HG02798 (cell line): Measurements from ENCODE around the gene ZNF724.
A peak's percentile ranks its signal among the peaks of the same experiment; 100 is the strongest.
"Not testable (repeated sequence)": the region's sequence is repeated elsewhere in the genome, so short reads cannot be mapped to it uniquely, and the experiment has no call there.

Source experiments
- ATAC-seq: cut with Tn5 transposase; IDR thresholded peaks from one replicate; pipeline ENCODE4 v1.9.1; 2021; ENCODE audit warnings: mild to moderate bottlenecking; ENCODE audit not compliant: unreplicated experiment, poor library complexity

Gene ZNF724

DNA sequence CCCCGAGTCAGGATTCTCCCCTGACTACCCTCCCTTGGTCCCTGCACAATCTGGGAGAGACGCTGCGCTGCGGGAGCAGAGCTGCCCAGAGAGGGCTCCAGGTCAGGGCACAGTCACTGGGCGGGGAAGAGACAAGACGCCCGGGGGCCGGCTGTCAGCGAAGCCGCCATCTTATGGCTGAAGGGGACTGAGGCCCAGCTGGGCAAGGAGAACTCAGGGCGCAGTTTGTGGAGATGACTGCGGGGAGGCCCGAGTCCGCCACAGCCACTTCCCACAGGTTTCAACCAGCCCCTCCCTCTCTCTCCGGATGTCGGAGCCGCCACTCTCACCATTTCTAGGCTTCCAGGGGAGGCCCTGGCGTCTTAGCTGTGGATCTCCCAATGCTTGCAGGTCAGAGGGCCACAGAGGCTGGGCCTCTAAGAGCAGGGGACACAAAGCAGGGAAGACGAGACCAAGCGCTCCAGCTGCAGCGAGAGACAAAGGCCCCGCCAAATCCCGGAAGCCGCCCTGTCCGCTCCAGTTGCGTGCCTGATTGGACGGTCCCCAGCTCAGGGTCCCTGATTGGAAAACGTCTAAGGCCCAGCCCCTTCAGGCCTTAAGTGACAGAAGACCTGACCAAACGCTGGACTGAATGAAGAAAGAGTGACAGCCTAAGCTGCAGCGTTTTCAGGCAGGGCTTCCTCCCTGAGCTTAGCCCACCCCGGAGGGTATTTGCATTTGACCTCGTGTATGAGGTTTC, at the start of gene ZNF724:
Gene ZNF724, minus strand, starts transcription at position 484 of the 739 bp plus-strand sequence. Its CDS starts 152 bp downstream, at position 332.
- ATAC-seq = peak; percentile 100

DNA sequence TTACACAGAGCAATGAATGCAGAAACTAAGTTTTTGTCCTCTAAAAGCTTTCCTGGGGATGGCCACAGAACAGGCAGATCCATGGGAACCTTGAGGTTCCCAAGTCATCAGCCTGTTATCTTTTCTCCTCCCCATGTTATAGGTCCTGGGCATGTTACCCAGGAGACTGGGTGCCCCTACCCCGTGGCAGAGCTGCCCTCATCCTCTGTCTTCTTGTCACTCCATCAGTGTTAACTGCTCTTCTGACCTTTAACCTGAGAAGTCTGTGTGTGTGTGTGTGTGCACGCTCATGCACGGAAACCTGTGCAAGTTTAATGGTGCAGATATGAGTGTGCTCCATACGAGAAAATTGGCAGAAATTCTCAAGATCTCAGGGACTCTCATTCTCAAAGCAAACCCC, 43.9 kb upstream of the ZNF724 start:
- no peak for ATAC-seq

DNA sequence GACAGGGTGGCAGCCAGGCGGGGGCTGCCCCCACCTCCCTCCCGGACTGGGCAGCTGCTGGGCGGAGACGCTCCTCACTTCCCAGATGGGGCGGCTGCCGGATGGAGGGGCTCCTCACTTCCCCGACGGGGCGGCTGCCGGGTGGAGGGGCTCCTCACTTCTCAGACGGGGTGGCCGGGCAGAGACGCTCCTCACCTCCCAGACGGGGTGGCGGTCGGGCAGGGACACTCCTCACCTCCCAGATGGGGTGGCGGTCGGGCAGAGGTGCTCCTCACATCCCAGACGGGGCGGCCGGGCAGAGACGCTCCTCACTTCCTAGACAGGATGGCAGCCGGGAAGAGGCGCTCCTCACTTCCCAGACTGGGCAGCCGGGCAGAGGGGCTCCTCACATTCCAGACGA, 39.8 kb upstream of the ZNF724 start:
- ATAC-seq = not testable (repeated sequence)

DNA sequence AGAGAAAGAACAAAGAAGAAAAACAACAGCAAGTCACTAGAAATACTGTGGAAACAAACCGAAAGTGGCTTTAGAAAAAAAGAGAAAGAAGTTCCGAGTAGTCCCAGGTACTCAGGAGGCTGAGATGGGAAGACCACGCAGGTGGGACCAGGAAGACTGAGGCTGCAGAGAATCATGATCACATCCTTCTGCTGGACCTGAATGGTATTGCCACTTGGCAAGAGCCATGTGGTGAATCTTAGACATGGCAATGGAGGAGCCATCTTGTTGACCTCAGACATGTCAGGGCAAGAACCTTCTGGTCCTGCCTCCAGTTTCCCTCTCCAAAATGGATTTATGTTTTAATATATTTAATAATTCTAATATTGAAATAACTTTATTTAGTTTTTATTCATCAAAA, 37.4 kb upstream of the ZNF724 start:
- no peak for ATAC-seq

DNA sequence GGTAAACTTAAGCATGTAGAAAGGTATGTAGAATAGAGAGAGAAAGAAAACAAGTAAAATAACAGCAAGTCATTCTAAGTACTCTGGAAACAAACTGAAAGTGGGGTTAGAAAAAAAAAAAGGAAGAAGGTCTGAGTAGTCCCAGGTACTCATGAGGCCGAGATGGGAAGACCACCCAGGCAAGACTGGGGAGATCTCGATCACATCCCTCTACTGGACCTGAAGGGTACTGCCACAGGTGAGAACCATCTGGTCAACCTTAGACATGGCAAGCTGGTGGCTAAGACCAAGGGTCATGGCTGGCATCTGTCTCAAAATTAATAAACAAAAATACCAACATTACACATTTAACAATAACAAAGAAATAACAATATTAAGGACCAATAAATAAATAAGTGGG, 36.3 kb upstream of the ZNF724 start:
- ATAC-seq = no peak

DNA sequence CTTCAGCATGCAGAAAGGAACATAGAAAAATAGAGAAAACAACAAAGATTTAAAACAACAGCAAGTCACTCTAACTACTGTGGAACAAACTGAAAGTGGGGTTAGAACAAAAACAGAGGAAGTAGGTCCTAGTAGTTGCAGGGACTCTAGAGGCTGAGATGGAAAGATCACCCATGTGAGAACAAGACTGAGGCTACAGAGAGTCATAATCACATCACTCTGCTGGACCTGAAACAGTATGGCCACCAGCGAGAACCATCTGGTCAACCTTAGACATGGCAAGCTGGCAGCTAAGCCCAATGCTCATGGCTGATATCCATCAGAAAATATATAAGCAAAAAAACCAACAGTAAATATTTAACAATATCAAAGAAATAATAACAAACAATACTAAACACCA, 35.8 kb upstream of the ZNF724 start:
- ATAC-seq = no peak

DNA sequence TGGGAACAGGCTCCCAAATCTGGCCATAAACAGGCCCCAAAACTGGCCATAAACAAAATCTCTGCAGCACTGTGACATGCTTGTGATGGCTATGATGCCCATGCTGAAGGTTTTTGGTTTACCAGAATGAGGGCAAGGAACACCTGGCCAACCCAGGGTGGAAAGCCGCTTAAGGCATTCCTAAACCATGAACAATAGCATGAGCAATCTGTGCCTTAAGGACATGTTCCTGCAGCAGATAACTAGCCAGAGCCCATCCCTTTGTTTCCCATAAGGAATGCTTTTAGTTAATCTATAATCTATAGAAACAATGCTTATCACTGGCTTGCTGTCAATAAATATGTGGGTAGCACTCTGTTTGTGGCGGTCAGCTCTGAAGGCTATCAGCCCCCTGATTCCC, 35.1 kb upstream of the ZNF724 start:
- ATAC-seq = not testable (repeated sequence)

DNA sequence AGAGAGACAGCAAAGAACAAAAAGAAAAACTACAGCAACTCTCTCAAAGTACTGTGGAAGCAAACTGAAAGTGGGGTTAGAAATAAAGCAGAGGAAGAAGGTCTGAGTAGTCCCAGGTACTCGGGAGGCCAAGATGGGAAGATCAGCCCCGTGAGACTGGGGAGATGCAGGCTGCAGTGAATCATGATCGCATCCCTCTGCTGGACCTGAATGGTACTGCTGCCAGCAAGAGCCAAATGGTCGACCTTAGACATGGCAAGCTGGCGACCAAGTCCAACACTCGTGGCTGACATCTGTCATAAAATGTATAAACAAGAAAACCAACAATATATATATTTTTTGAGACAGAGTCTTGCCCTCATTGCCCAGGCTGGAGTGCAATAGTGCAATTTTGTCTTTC, 33.7 kb upstream of the ZNF724 start:
- ATAC-seq = peak; percentile 62

DNA sequence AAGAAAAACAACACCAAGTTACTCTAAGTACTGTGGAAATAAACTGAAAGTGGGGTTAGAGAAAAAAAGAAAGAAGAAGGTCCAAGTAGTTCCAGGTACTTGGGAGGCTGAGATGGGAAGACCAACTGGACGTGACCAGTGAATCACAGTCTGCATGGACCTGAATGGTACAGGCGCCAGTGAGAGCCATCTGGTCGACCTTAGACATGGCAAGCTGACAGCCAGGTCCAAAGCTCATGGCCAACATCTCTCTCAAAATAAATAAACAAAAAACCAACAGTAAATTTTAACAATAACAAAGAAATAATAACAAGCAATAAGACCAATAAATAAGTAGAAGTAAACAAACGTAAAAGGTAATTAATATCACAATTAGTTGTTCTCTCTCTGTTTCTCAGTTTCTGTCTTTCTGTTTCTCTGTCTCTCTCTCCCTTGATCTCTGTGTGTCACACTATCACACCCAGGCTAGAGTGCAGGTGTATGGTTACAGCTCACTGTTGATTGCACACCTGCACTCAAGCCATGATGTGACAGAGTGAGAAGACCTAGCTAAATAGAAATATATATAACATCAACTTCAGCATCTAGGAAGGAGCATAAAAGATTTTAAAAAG, 31.6 kb upstream of the ZNF724 start:
- ATAC-seq = no peak

DNA sequence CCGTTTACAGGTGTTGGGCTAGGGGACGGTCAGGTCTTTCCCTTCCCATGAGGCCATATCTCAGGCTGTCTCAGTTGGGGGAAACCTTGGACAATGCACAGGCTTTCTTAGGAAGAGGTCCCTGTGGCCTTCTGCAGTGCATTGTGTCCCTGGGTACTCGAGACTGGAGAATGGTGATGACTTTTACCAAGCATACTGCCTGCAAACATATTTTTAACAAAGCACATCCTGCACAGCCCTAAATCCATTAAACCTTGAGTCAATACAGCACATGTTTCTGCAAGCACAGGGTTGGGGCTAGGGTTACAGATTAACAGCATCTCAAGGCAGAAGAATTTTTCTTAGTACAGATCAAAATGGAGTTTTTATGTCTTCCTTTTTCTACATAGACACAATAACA, 27.9 kb upstream of the ZNF724 start:
- not testable (repeated sequence) for ATAC-seq

DNA sequence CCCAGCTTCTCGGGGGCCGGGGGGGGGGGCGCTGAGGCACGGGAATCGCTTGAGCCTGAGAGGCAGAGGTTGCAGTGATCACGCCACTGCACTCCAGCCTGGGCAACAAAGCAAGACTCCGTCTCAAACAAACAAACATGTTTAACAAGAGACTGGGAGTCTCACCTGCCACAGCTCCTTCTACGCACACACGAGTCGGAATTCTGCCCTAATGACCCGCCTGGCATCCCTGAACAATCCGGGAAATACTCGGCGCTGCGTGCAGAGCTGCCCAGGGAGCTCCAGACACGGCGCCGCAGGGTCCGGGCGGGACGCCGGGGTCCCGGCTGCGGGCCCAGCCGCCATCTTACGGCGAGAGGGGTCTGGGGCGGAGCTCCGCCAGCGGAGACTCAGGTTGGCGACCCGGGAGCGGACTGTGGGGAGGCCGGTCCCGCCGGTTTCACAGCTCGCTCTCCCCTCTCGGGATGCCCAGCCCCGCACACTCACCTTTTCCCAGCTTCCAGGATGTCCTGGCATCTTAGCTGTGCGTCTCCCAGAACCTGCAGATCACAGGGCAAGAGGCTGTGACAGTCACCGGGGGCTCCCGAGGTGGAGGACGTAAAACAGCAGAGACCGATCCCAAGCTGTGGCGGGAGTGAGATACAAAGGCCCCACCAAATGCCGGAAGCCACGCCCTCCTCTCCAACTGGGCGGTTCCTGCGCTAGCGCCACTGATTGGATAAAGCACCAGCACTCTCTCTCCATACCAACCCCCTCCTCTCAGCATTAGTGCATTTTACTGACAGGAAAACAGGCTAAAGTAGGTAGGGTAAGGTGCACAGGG, 23.6 kb upstream of the ZNF724 start:
- ATAC-seq = peak; percentile 100

DNA sequence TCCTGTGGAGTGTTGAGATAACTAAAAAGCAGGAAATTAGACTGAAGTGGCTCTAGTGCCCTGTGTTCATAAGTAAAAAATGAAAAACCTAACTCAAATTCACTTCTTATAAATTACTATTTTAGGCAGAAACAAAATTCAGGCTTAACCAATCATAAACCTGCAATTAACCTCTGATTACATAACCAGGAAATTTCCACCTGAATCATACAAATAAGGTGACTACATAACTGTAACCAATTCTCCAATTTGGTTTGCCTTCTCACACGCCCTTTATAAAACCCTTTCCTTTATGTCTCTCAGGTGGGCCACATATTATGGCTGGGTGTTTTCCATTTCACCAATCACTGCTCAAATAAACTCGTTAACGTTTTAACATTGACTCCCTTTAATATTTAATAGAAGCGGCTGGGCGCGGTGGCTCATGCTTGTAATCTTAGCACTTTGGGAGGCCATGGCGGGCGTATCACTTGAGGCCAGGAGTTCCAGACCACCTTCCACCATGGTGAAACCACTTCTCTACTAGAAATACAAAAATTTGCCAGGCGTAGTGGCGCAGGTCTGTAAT, 22.9 kb upstream of the ZNF724 start:
- ATAC-seq = no peak

DNA sequence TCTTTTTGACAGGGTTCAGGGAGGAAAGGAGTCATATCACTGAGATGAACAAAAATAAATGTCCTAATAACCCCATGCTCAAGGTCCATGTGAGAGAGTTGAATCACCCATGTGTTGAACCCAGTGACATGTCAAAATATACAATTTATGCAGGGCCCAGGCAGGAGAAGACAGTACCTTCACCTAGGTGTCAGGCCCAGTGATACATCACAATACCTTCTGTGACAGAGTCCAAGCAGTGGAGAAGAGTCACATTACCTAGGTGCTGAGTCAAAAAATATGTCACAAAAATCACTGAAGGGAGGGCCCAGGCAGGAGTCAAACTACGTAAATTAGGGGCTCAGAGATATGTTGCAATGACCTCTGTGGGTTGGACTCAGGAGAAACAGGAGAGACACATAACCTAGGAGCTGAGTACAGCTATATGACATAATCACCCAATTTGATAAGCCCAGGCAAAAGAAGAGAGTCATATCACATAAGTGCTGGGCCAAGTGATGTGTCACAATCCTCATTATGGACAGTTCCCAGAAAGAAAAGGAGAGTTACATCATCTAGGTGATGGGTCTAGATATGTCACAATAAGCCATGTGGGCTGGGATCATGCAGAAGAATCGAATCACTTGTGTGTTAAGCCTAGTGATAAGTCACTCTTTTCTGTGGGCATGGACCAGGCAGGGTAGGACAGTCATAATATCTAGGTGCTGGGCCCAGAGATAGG, 13.8 kb upstream of the ZNF724 start:
- no peak for ATAC-seq

DNA sequence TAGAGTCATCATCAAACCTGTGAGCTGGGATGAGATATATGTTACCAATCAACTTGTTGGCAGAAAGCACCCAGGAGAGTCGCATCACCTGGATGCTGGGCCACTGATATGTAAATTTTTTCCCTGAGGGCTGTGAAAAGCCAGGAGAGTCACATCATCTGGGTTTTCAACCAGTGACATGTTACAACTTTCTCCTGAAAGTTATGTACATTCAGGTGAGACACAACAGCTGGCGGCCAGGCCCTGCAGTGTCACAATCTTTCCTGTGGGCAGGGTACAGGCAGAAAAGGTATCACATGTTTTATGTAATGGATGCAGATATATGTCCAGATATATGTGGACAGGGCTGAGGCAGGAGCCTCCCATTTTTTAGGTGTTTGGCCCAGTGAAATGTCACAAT, 13.2 kb upstream of the ZNF724 start:
- ATAC-seq = no peak

DNA sequence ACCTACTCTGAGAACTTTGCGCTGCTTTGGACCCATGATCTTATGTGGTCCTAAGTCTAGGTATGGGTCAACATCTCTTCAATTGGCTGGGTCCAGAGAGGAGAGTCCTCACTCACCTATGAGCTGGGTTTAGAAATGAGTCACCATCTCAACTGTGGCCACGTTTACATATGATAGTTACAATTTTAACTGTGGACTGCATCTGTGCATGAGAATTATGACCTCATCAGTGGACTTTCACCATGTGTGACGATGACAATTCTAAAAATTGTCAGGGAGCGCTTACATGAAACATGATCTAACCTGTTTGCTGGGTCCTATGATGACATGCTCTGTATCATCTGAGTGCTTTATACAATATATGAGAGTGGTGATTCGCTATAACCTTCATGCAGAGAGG, 12.7 kb upstream of the ZNF724 start:
- no peak for ATAC-seq

DNA sequence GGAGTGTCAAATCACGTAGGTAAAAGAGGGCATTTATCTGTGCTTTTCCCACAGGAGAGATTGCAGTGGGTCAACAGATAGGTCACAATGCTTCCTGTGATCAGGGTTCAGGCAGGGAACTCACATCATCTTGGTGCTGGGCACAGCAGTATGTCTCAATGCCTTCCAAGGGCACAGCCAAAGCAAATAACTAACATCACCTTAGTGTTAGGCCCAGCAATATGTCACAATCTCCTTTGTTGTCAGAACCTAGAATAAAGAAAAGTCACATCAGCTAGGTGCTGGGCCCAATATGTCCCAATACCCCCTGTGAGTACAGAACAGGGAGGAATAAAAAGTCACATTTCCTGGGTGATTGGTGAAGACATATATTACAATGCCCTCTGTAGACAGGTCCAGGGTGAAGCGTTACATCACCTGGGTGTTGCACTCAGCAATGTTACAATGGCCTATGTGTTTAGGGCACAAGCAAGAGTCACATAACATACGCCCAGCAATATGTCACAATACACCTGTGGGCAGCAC, 11.4 kb upstream of the ZNF724 start:
- no peak for ATAC-seq

DNA sequence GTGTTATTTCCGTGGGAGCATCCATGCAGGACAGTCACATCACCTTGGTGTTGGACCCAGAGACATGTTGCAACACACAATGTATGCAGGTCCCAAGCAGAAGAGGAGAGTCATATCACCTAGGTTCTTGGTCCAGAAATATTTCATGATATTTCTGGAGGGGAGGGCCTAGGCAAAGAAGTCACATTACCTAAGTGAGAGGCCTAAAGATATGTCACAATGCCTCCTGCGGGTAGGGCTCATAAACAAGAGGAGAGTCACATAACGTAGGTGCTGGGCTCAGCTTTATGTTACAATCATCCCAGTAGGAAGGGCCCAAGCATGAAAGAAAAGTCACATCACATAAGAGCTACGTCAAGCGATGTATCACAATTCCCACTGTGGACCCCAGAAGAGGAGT, 10.8 kb upstream of the ZNF724 start:
- ATAC-seq = no peak

DNA sequence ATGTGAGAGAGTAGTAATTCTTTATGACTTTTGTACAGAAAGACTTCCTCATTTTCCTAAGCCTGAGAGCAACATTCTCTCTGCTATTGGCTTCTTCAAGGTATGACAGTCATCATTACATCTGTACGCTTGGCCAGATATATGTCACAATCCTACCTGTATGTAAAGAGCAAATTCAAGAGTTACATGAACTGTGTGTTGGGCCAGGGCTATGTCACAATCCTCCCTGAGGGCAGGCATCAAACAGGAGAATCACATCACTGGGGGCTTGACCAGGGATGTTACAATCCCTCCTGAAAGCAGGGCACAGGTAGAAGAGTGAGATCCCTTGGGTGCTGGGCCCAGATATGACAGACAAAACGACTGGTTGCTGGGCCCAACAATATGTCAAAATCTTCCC, 9.8 kb upstream of the ZNF724 start:
- no peak for ATAC-seq

DNA sequence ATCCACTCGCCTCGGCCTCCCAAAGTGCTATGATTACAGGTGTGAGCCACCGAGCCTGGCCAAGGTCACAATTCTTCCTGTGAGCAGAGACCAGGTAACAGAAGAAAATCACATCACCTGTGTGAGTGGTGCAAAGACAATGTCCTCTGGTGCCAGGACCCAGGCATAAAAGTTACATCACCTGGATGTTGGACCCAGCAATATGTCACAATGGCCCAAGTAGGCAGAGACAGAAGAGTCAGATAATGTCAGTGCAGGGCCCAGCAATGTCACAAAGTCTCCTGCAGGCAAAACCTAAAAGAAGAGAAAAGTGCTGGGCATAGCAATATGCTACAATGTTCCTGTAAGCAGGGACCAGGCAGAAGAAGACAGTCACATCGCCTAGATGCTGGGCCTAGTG, 5.5 kb upstream of the ZNF724 start:
- no peak for ATAC-seq
